ENCODE measurements around the gene RMDN2. TPM values are rescaled to one million over a fixed set of nuclear protein-coding genes. Genes with fewer than 3 reads are reported as not detected.

RMDN2 gene
- total and polyA plus RNA-seq, 10 of the 15 experiments (the other 5 are each of a cell fraction or from before 2014, with no cell fraction given), result 2.6 to 12.4 (median 9.2) TPM

Other genes starting within 250 kb of the RMDN2 start
- gene CYP1B1, start 150.9 kb downstream of the RMDN2 start, total RNA-seq (2014; rRNA removed), result 2.4 and 3.0 TPM in 2 replicates
- 3.4 TPM in 2 replicates for gene CYP1B1, start 150.9 kb downstream of the RMDN2 start, total RNA-seq (2014; rRNA removed; fragmentation: Illumina TruSeq; extraction: Trizol)
- gene CYP1B1, start 150.9 kb downstream of the RMDN2 start, total RNA-seq (2021), result 9.0 and 10.1 TPM in 2 replicates
- 0.35 and 0.65 TPM in 2 replicates for gene CYP1B1, start 150.9 kb downstream of the RMDN2 start, polyA plus RNA-seq (2011; rRNA removed)
- 4.6 and 5.2 TPM in 2 replicates for gene CYP1B1, start 150.9 kb downstream of the RMDN2 start, polyA plus RNA-seq (2014; fragmentation: Illumina TruSeq; extraction: Trizol)
- 1 to 10 TPM; 2.2 to 3.0 TPM for gene CYP1B1, start 150.9 kb downstream of the RMDN2 start, polyA plus RNA-seq (2014; fragmentation: Nextera tagmentation; extraction: Ambion mirVana)
- 2.7 and 3.4 TPM in 2 replicates for gene CYP1B1, start 150.9 kb downstream of the RMDN2 start, polyA plus RNA-seq (2014; rRNA removed)
- gene CYP1B1, start 150.9 kb downstream of the RMDN2 start, polyA plus RNA-seq (2016; fragmentation: Nextera tagmentation; extraction: Ambion mirVana), result 10 to 100 TPM; 22.0 to 29.7 TPM